GM12892 (cell line): ENCODE data around the gene RARB.

Source experiments
- DNase-seq: peaks from one replicate; pipeline ENCODE4 v3.0.0; 2011; ENCODE audit not compliant: insufficient read length
- FAIRE-seq: peaks from 2 replicates; lab custom pipeline; 2011; peaks lifted over from hg19 to GRCh38; lab: Jason Lieb, UNC
- POLR2A ChIP-seq: IDR thresholded peaks from 2 replicates; pipeline ENCODE4 v1.6.1; 2011; ENCODE audit warnings: low read depth, low read length, control low read depth
- POLR2AphosphoS5 ChIP-seq: IDR thresholded peaks from 2 replicates; pipeline ENCODE4 v1.6.1; 2011; ENCODE audit warnings: low read depth, low read length, control low read depth
- TAF1 ChIP-seq: IDR thresholded peaks from 2 replicates; pipeline ENCODE4 v1.6.1; 2011; ENCODE audit warnings: low read depth, mild to moderate bottlenecking, control low read depth, low read length, borderline replicate concordance

RARB gene

DNA sequence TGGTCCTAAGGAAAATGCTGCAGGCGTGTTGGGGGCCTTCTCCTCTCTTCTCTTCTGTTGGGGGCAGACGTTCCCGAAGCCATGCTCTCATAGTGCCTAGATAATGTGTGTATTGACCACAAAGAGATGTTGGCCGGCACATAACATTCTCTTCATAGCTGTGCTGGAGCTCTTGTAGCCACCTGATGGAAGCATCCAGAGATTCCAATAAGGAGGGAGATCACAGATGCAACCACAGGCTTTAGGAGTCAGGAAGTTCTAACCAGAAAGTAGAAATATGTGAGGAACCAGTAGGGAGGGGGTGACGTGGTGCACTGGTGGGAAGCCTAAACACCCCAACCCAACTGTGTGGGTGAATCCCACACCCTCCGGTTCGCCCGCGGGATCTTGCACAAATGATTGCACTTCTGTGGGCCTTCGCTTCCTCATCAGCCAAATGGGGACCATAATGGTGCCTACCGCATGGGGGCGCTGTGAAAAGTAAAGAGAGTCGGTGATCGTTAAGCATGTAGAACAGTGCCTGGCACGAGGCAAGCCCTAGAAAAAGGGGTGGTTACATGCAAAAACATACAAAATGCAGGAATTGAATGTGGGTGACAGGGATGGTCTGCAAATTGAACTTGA is 148.9 kb downstream of the RARB start:
- FAIRE-seq, result no peak
- TF ChIP-seq POLR2AphosphoS5 (no peak), POLR2A (no peak), TAF1 (no peak)
- no peak for DNase-seq

DNA sequence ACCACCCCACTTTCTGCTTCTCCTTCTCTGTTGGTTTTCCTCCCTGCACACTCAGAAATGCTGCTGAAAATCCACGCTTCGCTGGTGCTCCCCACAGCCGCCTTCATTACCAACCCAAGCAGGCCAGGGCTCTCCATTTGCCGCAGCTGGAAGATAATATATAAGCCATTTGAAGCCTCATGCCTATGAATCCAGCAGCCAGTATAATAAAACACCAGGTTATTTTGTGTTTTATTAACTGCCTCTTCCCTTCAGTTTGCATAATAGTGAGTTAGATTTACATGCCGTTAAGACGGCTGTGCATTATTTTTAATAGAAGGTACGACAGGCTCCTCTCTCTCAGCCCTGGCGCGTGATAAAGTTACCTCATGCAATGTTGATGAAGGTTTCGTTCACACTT is 150.0 kb downstream of the RARB start:
- DNase-seq (no peak), FAIRE-seq (no peak)
- TF ChIP-seq TAF1, result no peak
- no peak for TF ChIP-seq POLR2AphosphoS5
- TF ChIP-seq POLR2A, result no peak

DNA sequence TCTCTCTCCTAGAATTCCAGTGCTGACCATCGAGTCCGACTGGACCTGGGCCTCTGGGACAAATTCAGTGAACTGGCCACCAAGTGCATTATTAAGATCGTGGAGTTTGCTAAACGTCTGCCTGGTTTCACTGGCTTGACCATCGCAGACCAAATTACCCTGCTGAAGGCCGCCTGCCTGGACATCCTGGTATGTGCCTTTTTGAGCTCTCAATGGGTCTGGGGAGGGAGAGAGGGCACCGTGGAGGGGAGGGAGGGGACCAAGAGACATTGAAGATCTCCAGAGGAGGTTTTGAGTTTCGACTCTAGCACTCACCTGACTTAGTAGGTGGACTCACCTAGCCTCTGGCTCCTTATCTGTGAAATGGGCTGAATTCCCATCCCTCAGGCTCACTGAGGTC is 152.5 kb downstream of the RARB start:
- no peak for TF ChIP-seq POLR2AphosphoS5
- DNase-seq (no peak), FAIRE-seq (no peak)

DNA sequence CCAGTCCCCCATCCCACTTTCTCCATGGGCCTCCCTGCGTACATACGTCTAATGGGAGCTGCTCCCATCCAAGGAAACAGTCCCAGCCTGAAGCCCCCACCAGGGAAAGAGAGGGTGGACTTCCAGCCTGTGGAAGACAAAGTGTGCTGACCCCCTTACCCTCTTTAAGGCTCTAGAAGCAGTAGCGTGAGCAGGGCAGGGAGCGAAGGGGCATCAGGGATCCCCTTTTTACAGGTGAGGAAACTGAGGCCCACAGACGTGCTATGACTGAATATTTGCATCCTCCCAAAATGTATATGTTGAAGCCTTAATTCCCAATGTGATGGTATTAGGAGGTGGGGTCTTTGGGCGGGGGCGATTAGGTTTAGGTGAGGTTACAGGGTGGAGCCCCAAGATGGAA is 153.3 kb downstream of the RARB start:
- no peak for TF ChIP-seq TAF1
- no peak for TF ChIP-seq POLR2A
- no peak for TF ChIP-seq POLR2AphosphoS5
- no peak for FAIRE-seq
- DNase-seq, result no peak

DNA sequence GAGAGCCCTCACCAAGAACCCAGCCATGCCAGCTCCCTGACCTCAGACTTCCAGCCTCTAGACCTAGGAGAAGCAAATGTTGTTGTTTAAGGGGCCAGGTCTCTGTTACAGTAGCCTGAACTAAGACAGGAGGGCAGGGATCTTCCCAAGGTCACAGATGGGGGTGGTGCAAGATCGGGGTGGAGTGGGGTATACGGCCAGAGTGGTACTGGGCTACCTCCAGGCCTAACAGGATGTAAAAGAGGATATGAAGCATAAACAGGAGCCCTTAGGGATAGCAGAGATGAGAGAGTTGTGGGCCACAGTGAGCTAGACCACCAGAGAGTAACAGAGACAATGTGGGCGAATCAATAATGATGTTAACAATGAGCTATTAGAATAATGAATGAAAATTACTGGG is 153.8 kb downstream of the RARB start:
- FAIRE-seq (no peak), DNase-seq (no peak)
- TF ChIP-seq POLR2A, result no peak
- TF ChIP-seq TAF1, result no peak
- TF ChIP-seq POLR2AphosphoS5, result no peak

DNA sequence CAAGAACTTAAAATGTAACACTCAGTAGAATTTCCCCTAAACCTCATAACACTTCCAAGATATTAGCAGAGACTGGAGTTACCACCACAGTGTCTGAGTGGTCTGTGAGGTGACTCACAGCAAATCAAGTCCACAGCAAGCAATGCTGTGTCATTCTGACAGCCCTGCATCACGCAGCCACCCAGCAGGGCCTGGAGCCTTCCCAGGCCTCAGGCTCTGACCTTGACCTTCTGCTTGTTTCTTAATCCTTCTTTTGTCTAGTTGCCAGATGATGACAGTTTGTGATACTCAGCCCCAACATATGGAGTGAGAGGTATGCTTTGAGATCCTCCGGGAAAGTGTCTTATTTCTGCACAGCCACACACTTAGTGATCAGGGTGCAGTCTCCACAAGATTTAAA is 154.2 kb downstream of the RARB start:
- FAIRE-seq (no peak), DNase-seq (no peak)
- no peak for TF ChIP-seq POLR2A
- no peak for TF ChIP-seq TAF1
- TF ChIP-seq POLR2AphosphoS5, result no peak

DNA sequence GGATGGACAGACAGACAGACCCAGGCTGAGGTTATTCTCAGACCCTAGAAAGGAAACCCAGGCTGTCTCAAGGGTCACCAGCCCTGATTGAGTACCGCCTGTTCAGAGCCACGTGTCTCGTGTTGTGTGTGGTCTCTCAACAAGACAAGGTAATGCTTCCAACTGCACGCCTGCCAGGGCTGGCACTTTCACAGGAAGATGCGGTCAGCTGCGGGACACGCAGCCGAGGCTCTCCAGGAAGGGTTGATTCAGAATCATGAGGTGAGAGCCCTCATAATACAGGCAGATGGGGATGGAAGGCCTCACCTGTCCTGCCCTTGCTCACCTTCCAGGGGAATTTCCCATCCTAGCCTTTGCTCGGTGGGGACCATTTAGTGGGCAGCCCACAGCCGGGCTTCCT is 155.3 kb downstream of the RARB start:
- DNase-seq, result no peak
- no peak for TF ChIP-seq POLR2AphosphoS5
- no peak for TF ChIP-seq TAF1
- no peak for TF ChIP-seq POLR2A

DNA sequence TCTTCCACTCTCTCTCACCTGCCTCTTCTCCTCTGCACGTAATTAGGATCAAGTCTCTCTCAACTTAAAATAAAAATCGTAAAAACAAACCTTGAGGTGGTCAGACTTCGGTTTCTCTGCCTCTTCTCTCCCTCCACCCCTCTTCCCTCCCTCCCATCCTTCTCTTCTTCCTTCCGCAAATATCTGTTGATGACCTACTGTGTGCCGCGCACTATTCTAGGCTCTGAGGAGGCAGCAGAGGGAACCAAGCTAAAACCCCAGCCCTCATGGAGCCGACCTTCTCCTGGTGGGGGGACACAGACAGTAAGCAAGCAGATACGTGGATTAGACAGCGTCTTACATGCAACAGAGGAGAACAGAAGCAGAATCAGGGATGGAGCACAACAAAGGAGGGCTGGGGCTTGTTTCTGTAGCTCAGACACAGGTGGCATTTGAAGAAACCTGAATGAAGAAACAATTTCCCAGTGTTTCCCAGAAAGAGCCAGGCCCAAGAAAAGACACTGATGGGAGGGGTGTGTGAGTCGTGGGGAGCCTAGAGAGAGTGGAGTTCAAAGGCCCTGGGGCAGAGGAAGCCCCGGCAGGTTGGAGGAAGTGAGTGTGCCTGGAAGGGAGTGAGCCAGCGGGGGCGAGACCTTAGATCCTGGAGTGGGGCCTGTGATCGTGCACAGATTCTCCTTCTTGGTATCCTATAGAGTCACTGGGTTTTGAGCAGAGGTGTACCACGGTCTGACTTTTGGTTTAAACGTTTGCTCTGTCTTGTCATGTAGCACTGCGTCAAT is 156.1 kb downstream of the RARB start:
- no peak for FAIRE-seq
- TF ChIP-seq POLR2AphosphoS5, result no peak
- no peak for TF ChIP-seq POLR2A
- no peak for TF ChIP-seq TAF1
- DNase-seq, result no peak

More for the DNA sequence above, 155.3 kb downstream of the RARB start:
- FAIRE-seq, result no peak

DNA sequence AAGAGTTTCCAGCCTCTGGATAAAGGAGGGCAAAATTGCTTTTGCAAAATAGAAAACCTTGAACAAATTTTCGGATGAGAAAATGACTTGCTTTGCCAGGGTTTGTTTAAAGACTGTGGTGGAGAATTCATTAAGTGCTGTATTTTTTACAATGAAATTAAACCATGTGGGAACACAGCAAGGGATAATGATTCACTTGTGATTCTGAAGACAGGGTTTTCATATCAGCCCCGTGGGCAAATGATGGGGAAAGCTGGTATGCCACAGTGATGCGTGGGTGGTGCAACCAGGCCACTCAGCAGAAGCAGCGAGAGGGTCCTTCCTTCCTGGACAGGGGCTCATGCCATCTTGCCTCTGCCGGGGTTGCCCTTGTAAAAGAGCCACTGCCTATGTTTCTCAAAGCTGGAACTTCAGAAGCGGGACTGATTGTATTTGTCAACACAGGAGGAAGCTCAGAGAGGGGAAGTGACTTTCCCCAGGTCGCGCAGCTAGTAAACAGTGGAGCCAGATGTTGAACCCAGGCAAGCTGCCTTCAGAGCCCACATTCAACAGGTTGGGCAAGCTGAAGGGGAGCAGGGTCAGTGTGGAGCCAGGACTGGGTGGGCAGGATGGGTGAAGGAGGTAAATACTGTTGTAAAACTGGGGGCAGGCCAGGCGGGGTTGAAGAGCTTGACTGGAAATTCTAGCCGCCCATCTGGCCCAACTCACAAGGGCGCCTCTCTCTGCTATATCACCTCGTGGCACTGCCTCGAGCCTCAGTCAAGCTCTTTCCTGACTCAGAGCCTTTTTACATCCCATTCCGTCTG is 157.5 kb downstream of the RARB start:
- TF ChIP-seq POLR2AphosphoS5 (no peak), POLR2A (no peak), TAF1 (no peak)
- no peak for DNase-seq
- no peak for FAIRE-seq

DNA sequence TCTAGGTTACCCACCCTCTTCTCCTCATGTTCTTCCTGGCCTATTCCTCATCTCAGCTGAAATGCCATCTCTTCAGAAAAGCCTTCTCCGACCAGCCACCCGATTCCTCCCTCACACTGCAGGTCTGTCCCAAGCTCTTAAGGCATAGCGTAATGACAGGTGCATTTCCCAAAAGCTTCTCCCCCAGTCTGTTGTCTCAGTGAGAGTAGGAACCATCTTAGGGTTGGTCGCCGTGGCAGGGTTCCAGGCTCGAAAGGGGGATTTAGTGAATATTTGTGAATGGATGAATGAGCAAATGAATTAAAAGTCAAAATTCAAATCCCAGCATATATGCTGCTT is 158.1 kb downstream of the RARB start:
- FAIRE-seq (no peak), DNase-seq (no peak)
- TF ChIP-seq TAF1, result no peak
- no peak for TF ChIP-seq POLR2A
- no peak for TF ChIP-seq POLR2AphosphoS5

DNA sequence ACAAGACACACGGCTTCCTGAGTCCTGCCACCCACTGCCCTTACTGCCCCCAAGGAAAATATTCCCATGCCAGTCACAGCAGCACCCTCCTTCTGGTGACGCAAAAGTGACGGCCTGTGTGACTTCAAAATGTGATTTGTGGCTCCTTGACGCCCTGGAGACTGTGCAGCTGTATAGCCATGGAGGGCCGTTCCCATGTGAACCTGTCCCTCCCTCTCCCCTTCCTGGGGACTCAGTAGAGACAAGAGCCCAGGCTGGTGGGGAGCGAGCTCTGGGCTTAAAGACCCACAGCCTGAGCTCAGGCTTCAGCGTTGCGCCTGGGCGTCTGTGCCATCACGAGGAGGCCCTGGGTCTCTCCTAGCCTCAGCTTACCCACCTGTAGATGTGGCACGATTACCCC is 158.5 kb downstream of the RARB start:
- FAIRE-seq (no peak), DNase-seq (no peak)
- no peak for TF ChIP-seq POLR2AphosphoS5
- TF ChIP-seq TAF1, result no peak
- TF ChIP-seq POLR2A, result no peak

DNA sequence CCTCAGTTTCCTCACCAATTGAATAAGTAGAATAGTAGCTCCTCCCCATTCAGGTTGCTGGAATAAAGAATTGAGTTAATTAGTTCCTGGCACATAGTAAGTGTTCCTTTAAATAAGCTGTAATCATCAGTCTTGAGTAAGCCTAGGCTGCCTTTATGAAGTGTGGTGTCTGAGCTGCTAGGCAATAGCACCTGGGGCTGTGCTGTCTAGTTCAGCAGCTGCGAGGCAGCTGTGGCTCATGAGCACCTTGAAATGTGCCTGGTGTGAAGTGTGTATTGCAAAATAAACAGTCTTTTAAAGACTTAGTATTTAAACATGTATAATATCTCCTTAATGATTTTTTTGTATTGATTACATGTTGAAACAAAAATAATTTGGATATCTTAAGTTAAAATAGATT is 159.0 kb downstream of the RARB start:
- no peak for DNase-seq
- FAIRE-seq, result no peak

More for the DNA sequence above, 159.0 kb downstream of the RARB start:
- no peak for TF ChIP-seq POLR2A
- TF ChIP-seq TAF1, result no peak
- no peak for TF ChIP-seq POLR2AphosphoS5
